ENCODE results near the gene CD300LF.

Gene CD300LF

DNA sequence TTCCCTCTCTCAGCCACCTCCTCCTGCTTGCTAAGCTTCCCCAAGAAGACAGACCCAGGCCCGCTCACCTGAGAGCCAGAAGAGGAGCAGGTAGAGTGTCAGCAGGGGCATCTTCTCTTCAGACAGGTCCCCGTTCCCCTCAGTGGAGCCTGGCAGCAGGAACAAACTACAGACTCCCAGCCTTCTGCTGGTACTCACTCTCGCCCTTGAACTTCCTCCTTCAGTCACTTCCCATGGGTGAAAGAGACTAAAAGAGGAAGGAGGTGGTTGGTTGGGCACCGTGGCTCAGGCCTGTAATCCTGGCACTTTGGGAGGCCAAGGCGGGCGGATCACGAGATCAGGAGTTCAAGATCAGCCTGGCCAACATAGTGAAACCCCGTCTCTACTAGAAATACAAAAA lies at the start of gene CD300LF:
CD300LF (minus strand) TSS at position 168 of the 400 bp plus-strand sequence; CDS start at position 111, 57 bp downstream.
- DNase-seq (ENCODE audit: low spot score): no peak
- TF ChIP-seq, protein P1, sequence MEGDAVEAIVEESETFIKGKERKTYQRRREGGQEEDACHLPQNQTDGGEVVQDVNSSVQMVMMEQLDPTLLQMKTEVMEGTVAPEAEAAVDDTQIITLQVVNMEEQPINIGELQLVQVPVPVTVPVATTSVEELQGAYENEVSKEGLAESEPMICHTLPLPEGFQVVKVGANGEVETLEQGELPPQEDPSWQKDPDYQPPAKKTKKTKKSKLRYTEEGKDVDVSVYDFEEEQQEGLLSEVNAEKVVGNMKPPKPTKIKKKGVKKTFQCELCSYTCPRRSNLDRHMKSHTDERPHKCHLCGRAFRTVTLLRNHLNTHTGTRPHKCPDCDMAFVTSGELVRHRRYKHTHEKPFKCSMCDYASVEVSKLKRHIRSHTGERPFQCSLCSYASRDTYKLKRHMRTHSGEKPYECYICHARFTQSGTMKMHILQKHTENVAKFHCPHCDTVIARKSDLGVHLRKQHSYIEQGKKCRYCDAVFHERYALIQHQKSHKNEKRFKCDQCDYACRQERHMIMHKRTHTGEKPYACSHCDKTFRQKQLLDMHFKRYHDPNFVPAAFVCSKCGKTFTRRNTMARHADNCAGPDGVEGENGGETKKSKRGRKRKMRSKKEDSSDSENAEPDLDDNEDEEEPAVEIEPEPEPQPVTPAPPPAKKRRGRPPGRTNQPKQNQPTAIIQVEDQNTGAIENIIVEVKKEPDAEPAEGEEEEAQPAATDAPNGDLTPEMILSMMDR (IDR thresholded peaks at IDR 0.05; ENCODE audit: extremely low read depth, missing control alignments): no peak

DNA sequence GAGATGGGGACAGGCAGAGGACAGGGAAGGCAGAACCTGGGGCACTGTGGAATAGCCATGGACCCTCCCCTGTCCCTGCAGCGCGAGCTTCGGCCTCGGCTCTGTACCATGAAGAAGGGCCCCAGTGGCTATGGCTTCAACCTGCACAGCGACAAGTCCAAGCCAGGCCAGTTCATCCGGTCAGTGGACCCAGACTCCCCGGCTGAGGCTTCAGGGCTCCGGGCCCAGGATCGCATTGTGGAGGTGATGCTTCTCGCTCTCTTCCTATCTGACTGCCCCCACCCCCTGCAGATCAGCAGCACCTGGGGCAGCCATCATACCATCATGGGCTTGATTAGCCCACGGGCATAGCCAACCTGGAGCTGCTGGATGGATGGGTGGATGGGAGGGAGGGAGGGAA lies 49.2 kb upstream of the CD300LF start:
- DNase-seq (ENCODE audit: low spot score): no peak
- TF ChIP-seq, protein P1 (IDR thresholded peaks at IDR 0.05; ENCODE audit: extremely low read depth, missing control alignments): no peak

DNA sequence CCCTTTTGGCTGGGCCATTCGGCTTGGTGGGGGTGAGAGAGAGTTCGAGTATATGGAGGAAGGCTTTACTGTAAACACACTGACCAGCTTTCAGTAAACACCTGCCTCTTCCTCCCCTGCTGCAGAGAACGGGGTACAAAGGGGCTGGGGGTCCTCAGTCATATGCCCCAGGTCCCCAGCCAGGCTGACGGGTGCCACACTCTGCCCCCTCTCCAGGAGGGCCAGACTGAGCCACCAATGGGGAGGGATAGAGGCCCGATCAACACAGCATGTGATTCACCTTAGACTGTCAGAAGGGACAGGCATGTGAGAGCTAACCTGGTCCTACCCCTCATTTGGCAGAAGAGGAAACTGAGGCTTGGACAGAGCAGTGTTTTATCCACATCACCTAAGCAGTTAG lies 48.7 kb upstream of the CD300LF start:
- TF ChIP-seq, protein P1 (IDR thresholded peaks at IDR 0.05; ENCODE audit: extremely low read depth, missing control alignments): no peak
- no peak for DNase-seq (ENCODE audit: low spot score)

DNA sequence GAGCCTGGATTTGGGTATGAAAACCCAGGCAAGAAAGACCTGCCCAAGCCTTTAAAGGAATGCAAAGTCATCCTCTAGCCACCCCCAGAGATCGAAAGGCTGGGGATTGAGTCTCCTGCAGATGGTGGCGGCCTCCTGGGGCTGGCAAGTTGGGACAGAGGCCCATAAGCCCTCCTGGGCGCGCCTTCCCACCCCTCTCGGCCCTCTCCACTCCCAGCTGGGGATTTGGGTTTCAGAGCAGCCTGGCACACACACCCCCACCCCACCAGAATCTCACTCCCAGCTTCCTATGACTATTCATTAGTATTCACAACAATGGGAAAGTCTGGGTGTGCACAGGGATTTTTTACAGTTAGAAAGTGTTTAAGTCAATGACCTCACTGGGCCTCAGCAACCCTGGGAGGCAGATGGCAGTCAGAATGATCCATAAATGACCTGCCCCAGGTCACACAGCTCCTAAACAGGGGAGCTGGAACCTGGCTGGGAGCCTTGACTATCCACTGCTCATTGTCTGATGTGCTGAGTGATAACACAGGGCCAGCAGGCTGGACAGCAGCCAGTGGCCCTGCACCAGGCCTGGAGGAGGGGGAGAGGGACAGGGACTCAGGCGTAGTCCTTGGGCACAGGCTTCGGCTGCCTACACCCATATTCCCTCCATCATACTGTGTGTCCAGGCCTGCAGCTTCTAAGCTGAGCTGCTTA lies 47.8 kb upstream of the CD300LF start:
- TF ChIP-seq, protein P1 (IDR thresholded peaks at IDR 0.05; ENCODE audit: extremely low read depth, missing control alignments): no peak
- no peak for DNase-seq (ENCODE audit: low spot score)

DNA sequence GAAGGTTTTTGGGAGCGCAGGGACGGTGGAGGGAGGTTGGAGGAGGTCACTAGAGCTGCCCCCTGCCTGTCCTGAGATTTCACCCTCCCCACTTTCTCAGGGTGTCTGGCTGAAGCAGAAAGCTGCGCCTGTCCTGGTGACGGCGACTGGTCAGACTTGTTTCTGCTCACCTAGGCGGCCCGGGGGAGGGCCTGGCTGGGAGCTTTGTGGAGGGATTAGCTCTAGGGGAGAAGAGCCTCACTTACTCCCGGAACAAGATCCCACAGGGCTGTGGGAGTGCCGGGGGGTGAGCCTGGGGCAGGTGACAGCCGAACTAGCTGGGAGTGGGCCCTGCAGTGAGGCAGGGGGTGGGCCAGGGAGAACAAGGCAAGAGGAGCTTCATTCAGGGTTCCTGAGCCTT lies 47.2 kb upstream of the CD300LF start:
- DNase-seq (ENCODE audit: low spot score): no peak
- TF ChIP-seq, protein P1 (IDR thresholded peaks at IDR 0.05; ENCODE audit: extremely low read depth, missing control alignments): no peak

DNA sequence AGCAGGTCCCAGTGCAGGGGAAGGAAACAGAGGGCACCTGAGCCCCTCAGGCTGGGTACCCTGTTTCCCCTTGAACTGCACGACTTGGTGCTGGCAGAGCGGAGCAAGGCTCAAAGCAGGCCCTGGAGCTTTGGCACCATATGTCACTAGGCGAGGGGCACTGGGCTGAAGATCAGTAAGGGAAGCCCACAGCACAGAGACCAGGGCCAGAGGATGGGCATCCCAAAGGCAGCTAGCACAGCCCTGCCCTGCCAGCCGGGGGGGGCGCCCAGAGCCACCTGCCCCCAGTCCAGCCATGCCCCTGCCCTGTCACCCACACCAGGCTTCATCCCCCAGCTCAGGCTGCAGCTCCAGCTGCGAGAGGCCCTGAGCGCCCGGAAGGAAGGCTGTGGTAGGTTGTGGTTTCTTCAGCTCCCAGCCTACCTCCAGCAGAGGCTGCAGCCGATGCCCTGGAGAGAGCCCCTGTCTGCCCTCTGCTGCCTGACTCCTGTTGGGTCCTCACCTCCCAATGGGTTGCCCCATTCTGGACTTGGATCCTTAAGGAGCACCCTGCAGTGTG lies 46.6 kb upstream of the CD300LF start:
- peak; percentile 70 for DNase-seq (ENCODE audit: low spot score)
- TF ChIP-seq, protein P1 (IDR thresholded peaks at IDR 0.05; ENCODE audit: extremely low read depth, missing control alignments): peak; percentile 34

DNA sequence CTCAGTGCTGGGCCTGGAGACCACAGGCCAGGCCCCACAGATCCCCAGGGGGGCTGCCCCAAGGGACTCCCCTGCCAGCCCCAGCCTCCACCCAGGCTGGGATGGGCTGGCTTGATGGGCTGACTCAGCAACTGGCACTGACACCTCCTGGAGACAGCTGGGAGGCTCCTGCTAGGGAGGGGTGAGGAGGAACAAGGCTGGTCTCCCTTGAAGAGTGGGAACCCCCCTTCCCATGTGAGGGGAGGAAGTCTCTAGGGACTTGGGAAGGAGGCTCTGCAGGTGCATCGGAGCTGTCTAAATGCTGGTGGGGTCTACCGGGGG lies 46.1 kb upstream of the CD300LF start:
- no peak for DNase-seq (ENCODE audit: low spot score)
- TF ChIP-seq, protein P1 (IDR thresholded peaks at IDR 0.05; ENCODE audit: extremely low read depth, missing control alignments): no peak

All from GM20000 (cell line).